ENCODE results near the gene PRSS1.
"Not testable (repeated sequence)": the region's sequence is repeated elsewhere in the genome, so short reads cannot be mapped to it uniquely, and the experiment has no call there.

The PRSS1 gene

GRCh38 chr7:142748410-142748809, 862 bp upstream of the PRSS1 start:
- DNase-seq = not testable (repeated sequence)

GRCh38 chr7:142750321-142750938, 1.2 kb downstream of the PRSS1 start:
- no peak for DNase-seq

- not testable (repeated sequence) for DNase-seq
These were observed 2.4 kb downstream of the PRSS1 start for GRCh38 chr7:142751526-142752175.

GRCh38 chr7:142752376-142753225, 3.3 kb downstream of the PRSS1 start:
- no peak for DNase-seq

DNA sequence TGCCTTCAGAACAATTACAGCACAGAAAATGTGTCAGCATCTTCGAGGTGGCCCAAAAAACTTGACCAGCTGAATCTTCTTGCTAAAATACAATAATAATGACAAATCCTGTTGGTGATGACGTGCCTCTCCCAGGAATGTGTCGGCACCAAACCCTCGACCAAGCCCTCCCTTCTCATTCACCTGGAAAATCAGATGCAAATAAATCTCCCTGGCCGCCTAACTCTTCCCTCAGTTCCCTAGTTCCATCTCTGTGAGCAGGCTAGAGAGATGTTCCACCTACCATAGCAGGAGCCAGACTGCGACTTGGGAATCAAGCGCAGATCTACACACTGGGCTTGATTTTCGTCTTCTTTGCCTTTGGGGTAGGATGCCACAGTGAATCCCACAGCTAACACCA, 4.1 kb downstream of the PRSS1 start:
- no peak for DNase-seq

DNA sequence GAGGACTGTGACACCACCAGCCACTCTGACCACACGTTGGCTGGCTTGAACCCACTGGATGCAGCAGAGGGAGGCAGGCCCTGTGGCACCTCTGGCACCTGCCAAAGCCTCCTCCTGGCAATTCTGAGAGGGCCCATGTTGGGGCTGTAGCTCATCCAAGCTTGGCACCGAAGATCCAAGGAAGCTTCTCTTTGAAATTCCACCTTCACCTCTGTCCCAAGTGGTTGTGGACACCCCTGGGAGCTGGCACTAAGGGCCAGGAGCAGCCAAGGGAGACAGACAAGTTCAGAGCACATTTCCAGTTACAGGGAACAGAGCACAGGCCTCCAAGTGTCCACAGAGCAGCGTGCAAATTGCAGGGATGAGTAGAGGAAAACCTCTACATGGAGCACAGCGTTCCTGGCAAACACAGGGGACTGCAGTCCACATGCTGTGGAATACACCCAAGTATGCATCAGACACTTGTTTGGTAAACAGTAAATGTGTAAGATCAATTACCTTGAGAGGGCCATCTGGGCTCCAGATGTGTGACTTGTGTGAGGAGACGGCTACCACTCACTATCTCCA, 4.7 kb downstream of the PRSS1 start:
- not testable (repeated sequence) for DNase-seq

- DNase-seq = no peak
These were observed 5.7 kb downstream of the PRSS1 start for GRCh38 chr7:142754681-142755575.

- not testable (repeated sequence) for DNase-seq
These were observed 9.0 kb downstream of the PRSS1 start for GRCh38 chr7:142758312-142758711.

GRCh38 chr7:142759433-142759832, 10.2 kb downstream of the PRSS1 start:
- DNase-seq = peak in 2 of 3 experiments; percentile 4 to 70

GRCh38 chr7:142760071-142760642, 10.9 kb downstream of the PRSS1 start:
- no peak for DNase-seq

- not testable (repeated sequence) for DNase-seq
These were observed 12.3 kb downstream of the PRSS1 start for GRCh38 chr7:142761606-142762005.

DNA sequence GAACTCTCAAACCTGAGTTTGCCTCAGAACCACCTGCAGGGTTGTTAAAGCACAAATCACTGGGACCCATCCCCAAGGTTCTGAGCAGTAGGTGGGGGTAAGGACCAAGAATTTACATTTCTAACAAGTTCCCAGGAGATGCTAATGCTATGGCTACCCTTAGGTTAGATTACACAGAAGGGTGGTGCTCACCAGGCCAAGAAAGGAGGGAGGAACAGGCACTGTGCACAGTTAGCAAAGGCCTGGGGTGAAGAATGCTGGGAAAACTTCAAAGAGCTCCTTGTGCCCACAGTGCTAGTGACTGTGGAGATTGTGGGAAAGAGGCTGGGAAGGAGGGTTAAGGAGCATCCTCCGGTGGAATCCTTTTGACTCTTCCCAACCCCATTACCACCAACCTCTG, 12.8 kb downstream of the PRSS1 start:
- no peak for DNase-seq

- DNase-seq = no peak
These were observed 18.2 kb downstream of the PRSS1 start for GRCh38 chr7:142767451-142767850.

DNA sequence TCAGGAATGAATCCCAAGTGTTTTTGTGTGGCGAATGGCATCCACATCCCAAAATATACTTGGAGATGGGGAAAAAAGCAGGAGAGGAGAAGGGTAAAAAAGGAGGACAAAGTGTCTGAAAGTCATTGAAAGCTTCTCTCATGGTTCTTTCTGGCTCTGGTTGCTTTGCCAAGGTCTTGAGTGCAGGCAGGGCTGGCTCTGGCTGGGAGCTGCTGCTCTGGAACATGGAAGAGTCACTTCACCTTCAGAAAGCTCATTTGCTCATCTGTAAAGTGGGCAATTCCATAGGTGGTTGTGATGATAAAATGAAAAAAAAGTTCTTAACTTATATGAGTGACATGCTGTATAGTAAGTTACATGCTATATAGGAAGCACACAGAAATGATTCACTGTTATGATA, 18.6 kb downstream of the PRSS1 start:
- no peak for DNase-seq

GRCh38 chr7:142768885-142769284, 19.6 kb downstream of the PRSS1 start:
- not testable (repeated sequence) for DNase-seq

- DNase-seq = peak in 1 of 3 experiments; percentile 6
These were observed 21.5 kb downstream of the PRSS1 start, which contains the start of gene PRSS2 for GRCh38 chr7:142770661-142771352. Gene PRSS2 (plus strand): TSS chr7:142770970. CDS start chr7:142770983, 13 bp downstream.

GRCh38 chr7:142771353-142771723, 22.1 kb downstream of the PRSS1 start:
- DNase-seq = peak in 2 of 3 experiments; percentile 41 to 98

DNA sequence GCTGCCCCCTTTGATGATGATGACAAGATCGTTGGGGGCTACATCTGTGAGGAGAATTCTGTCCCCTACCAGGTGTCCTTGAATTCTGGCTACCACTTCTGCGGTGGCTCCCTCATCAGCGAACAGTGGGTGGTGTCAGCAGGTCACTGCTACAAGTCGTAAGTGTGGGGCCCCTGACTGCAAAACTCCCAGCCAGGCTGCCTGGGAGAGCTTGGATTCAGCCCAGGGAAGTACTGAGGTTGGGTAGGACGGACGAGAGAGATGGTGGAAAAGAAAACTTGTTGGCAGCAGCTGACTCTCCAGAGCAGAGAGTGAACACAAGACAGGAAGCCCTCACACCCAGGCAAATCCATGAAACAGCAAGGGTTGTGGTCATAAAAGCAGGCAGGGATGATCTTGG, 22.8 kb downstream of the PRSS1 start:
- peak in 1 of 3 experiments; percentile 21 for DNase-seq

- DNase-seq = no peak
These were observed 23.4 kb downstream of the PRSS1 start for GRCh38 chr7:142772673-142773072.

- DNase-seq = no peak
These were observed 24.0 kb downstream of the PRSS1 start for GRCh38 chr7:142773230-142773629.

Measured in NCI-H1417 (cell line).